GM19468 (cell line): ENCODE results near the gene MED16.

ENCODE experiments used
- ATAC-seq: cut with Tn5 transposase; IDR thresholded peaks from one replicate; pipeline ENCODE4 v1.9.1; 2021; ENCODE audit warnings: mild to moderate bottlenecking, moderate library complexity, moderate number of reproducible peaks; ENCODE audit not compliant: unreplicated experiment; ENCODE audit errors: extremely low read depth

MED16 gene

DNA sequence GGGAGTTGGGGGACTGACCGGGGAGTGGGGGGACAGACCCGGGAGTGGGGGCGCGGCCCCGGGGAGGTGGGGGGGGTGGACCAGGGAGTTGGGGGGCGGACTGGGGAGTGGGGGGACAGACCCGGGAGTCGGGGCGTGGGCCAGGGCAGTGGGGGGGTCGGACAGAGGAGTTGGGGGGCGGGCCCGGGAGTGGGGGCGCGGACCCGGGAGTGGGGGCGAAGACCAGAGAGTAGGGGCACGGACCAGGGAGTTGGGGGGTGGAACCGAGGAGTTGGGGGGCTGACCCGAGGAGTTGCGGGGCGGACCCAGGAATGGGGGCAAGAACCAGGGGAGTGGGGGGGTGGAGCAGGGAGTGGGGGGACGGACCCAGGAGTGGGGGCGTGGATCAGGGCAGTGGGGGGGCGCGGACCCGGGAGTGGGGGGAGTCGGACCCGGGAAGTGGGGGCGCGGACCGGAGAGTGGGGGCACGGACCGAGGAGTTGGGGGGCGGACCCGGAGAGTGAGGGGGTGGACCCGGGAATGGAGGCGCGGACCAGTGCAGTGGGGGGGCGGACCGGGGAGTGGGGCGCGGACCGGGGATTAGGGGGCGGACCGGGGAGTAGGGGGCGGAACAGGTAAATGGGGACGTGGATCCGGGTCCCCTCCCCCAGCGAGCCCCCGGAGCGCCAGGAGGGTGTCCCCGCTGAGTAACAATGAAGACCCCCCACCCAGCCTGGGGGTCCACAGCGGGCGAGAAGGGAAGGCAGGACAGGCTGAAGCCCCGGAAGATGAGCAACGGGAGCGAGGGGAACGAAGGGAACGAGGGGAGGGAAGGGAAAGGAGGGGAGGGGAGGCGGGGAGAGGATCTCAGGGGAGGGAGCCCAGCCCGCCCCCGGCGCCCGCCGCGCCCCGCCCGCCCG is 19.4 kb upstream of the MED16 start:
- ATAC-seq: no peak

GRCh38 chr19:911197-912033 is 18.4 kb upstream of the MED16 start:
- no peak for ATAC-seq

- no peak for ATAC-seq
Observed at GRCh38 chr19:907183-907853, 14.3 kb upstream of the MED16 start.

- no peak for ATAC-seq
Observed at GRCh38 chr19:906480-906879, 13.5 kb upstream of the MED16 start.

DNA sequence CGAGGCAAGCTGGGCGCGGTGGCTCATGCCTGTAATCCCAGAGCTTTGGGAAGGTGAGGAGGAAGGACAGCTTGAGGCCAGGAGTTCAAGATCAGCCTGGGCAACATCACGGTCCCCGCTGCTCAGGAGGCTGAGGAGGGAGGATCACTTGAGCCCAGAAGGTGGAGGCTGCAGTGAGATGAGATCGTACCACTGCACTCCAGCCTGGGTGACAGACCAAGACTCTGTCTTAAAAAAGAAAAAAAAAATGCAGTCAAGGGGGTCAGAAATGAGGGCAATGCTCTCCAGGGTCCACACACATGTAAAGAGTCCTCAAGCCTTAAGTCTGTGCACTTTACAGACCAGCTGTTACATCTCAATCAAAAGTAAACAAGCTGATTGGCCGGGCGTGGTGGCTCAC is 11.6 kb upstream of the MED16 start:
- ATAC-seq: no peak

- ATAC-seq: no peak
Observed at GRCh38 chr19:903266-903797, 10.3 kb upstream of the MED16 start.

DNA sequence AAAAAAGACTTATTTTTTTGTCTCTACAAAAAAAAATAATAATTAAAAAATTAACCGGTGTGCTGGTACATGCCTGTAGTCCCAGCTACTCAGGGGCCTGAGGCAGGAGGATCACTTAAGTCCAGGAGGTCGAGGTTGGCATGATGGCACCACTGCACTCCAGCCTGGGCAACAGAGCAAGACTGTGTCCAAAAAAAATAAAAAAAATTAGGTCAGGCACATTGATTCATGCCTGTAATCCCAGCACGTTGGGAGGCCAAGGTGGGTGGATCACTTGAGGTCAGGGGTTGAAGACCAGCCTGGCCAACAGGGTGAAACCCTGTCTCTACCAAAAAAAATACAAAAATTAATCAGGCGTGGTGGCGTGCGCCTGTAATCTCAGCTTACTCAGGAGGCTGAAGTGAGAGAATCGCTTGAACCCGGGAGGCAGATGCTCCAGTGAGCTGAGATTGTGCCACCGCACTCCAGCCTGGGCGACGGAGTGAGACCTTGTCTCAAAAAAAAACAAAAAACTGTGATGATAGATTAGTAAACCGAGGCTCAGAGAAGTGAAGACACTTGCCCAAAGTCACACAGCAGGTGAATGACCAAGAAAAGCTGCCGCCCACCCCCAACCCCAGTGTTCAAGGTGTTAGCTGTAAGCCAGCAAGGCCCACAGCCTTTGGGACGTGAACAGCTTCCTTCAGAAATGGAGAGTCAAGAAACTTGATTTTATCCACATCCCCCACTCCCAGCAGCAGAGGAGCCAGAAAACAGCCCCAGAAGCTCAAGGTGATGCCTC is 9.6 kb upstream of the MED16 start:
- no peak for ATAC-seq

- ATAC-seq: no peak
Observed at GRCh38 chr19:902093-902370, 9.0 kb upstream of the MED16 start.

DNA sequence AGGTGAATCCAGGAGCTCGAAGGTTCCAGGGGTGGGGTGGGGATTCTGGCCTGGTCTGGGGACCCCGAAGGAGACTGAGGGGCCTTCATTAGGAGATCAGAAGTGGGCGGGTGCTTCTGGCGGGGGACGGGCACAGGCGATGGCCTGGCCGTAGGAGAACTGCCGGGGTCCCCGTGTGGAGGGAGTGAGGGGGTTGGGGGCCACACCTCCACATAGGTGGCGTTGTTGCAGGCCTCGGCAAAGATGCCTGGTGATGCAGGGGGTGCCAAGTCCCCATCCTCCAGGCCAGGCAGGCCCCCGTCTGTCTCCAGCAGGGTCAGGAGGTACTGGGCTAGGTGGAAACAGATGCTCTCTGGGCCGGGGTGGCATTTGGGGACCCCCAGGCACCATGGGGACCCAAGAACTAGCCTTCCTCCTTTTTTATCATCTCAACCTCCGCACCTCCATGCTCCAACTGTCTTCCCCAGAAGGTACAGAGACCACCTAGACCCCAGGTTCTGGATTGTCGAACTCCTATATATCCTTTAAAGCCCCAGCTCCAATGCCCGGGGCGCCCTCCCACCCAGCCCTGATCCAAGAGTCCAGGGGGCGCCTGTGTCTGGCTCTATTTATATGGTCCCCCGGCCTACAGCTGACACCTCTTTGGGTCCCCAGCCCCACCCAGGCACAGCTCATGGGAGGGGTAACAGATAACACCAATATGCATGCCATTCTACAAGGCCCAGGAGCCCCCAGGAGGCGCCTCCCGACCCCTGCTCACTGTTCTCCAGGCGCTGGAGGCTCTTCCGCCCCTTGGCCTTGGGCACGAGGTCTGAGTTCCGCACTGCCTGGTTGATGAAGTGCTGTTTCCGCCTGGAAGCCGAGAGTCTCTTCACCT is 8.5 kb upstream of the MED16 start:
- no peak for ATAC-seq

DNA sequence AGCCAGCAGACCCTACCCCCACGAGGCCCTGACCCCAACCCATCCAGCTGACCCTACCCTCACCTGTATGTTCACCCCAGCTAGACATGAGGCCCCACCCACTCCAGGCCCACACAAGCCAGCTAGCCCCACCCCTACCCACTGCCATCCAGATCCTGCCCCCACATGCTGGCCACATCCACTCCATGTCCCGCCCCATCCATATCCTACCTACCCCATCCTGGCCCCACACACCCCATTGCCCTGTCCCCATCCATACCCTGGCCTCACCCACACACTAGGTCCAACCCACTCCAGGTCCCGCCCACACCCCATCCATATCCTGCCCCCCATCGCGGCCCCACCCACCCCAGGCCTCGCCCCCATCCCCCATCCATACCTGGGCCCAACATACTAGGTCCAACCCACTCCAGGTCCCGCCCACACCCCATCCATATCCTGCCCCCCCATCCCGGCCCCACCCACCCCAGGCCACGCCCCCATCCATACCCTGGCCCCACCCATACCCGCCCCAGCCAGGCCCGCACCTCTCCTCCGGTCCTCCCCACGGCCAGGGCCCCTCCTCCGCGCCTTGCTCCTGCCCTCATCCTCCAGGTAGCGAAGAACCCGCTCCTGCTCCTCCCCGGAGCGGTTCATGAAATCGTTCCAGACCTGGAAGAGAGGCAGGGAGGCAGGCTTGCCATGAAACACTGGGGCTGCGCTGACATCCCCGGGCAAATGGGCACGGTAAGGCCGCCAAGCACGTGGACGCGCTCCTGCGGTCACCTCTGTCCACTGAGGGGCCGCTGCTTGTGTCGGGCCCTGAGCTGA is 7.5 kb upstream of the MED16 start:
- no peak for ATAC-seq

DNA sequence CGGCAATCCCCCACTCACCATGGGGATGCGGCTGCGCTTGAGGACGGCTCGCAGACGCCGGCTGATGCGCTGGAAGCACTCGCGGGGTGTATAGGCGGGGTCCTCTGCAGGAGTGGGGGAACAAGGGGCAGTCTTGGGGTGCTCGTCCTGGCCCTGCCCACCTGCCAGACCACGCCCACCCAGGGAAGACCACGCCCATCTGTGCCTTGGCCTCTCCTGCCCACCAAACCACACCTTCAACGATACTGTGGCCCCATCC is 7.0 kb upstream of the MED16 start:
- ATAC-seq: no peak

DNA sequence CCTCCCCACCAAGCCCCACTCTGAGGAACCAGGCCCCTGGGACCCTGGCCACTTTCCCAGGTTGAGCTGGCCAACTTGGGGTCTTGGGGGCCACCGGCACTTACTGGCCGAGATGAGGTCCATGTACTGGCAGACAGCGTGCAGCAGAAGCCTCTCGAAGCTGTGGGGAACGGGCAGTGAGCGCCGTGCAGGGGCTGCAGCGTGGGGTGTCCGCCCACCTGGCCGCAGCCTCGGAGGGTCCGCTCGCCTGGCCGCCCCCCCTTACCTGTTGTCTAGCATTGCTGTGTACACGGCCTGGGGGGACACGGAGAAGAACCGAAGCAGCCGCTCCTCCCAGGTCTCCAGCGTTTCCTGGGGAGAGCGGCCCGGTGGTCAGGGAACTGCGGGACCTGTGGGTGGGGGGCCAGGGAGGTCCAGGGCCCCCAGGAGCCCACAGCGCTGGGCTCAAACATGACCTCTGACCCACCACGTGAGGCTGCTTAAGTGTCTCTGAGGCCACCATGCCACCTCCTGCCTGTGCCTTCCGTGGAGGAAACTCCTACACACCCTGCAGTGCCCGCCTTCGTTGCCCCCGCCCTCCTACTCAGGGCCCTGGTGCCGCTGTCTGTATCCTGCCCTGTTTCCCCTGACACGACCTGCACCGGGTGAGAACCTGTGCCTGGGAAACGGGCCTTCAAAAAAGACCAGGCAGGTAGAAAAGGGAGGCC is 6.5 kb upstream of the MED16 start:
- ATAC-seq: no peak

GRCh38 chr19:898663-899062 is 5.7 kb upstream of the MED16 start:
- ATAC-seq: no peak

GRCh38 chr19:897442-898039 is 4.6 kb upstream of the MED16 start:
- no peak for ATAC-seq

DNA sequence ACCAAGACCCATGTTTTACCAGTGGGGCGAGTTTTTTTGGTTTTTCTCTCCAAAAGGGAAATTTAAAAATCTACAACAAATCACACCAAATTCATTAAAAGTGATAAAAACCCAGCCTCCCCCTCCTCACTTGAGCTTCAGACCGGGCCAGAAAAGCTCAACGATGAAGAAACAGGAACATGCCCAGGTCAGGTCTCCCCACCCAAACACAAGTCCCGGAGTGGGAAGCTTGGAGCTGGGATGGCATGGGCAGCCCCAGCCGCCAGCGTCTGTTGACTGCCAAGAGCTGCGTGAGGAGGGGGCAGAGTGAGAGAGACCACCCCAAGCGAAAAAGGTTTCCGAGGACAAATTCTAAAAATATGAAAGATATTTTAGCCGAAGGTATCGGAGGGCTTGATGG is 4.0 kb upstream of the MED16 start:
- no peak for ATAC-seq

GRCh38 chr19:896434-896833 is 3.4 kb upstream of the MED16 start:
- ATAC-seq: no peak

DNA sequence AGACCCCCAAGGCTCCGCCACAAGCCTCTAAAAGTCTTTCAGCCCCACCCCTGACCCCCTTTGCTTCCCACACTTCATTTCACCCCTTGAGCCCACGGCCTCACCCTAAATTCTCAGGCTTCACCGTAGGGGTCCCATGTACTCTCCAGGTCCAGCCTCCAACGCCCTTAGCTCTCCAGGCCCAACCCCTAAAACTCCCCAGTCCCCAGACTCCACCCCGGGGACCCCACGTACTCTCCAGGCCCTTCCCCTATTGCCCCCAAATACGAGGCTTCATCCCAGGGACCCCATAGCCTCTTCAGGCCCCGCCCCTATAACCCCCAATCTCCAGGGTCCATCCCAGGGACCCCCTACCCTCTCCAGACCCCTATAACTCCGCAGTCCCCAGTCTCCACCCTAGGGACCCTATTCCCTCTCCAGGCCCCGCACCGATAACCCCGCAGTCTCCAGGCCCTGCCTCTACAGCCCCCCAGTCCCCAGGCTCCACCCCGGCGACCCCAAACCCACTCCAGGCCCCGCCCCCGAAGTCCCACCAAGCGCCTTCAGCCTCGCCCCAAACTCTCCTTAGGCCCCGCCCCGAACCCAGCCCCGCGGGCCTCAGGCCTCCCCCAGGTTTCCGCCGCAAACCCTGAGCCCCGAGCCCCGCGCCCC is 619 bp downstream of the MED16 start:
- no peak for ATAC-seq
